GM23338 (cell line): ENCODE results near the gene LDHB. TPM values are rescaled to one million over a fixed set of nuclear protein-coding genes. Genes with fewer than 3 reads are reported as not detected.

ENCODE experiments used
- CREB1 ChIP-seq: fragments of 250-450 bp; sonication (Bioruptor Pico); IDR thresholded peaks from 2 replicates; pipeline ENCODE4 v1.5.0; 2020; ENCODE audit warnings: low read depth, mild to moderate bottlenecking, moderate library complexity
- JUNB ChIP-seq: IDR thresholded peaks from one replicate; pipeline ENCODE4 v1.6.1; 2016; ENCODE audit warnings: antibody characterized with exemption; ENCODE audit not compliant: unreplicated experiment
- NANOG ChIP-seq: IDR thresholded peaks from 2 replicates; pipeline ENCODE4 v1.6.1; 2016; ENCODE audit warnings: antibody characterized with exemption, borderline replicate concordance
- POLR2AphosphoS5 ChIP-seq: IDR thresholded peaks from 2 replicates; pipeline ENCODE4 v1.6.1; 2016; ENCODE audit warnings: antibody characterized with exemption, low read depth
- ZNF114 ChIP-seq: fragments of 250-450 bp; sonication (Bioruptor Pico); IDR thresholded peaks from 2 replicates; pipeline ENCODE4 v1.5.0; 2020; ENCODE audit warnings: mild to moderate bottlenecking, moderate library complexity
- ZNF331 ChIP-seq: fragments of 250-450 bp; sonication (Bioruptor Pico); IDR thresholded peaks from 2 replicates; pipeline ENCODE4 v1.5.0; 2020; ENCODE audit warnings: low read depth, mild to moderate bottlenecking, moderate library complexity
- polyA plus RNA-seq: library from polyadenylated mRNA; unstranded; fragments of >200 nt; fragmentation: Nextera tagmentation; extraction: Ambion mirVana; gene quantifications from 2 replicates; pipeline ENCODE4 v1.2.1, GENCODE V29; 2016
- total RNA-seq: library from RNA; depleted of rRNA; stranded (reverse); fragments of >200 nt; shearing (Covaris generic); gene quantifications from 2 replicates; pipeline ENCODE4 v1.2.3, GENCODE V29; 2014
- TF ChIP-seq, protein P1 (sequence below): fragments of 250-450 bp; sonication (Bioruptor Pico); IDR thresholded peaks from 2 replicates; pipeline ENCODE4 v1.5.0; 2020; ENCODE audit warnings: mild to moderate bottlenecking, moderate library complexity
- TF ChIP-seq, protein P2 (sequence below): IDR thresholded peaks from 2 replicates; pipeline ENCODE4 v1.6.1; 2016; ENCODE audit warnings: antibody characterized with exemption
- TF ChIP-seq, protein P3 (sequence below), 2 experiments: fragments of 200-600 bp in 1 of 2; sonication (generic) in 1 of 2; conservative IDR thresholded peaks; 2 replicates each; pipeline versions ENCODE4 v1.5.1 to v1.6.1; 2016 to 2017; ENCODE audit warnings: antibody characterized with exemption in 2 of 2, low read depth in 2 of 2, mild to moderate bottlenecking in 2 of 2, moderate library complexity in 1 of 2
- TF ChIP-seq, protein P4 (sequence below): IDR thresholded peaks from one replicate; pipeline ENCODE4 v1.6.1; 2018; ENCODE audit warnings: antibody characterized with exemption; ENCODE audit not compliant: unreplicated experiment

The LDHB gene
- total and polyA plus RNA-seq, 2 experiments from 2014 or later = 1,537 to 1,990 TPM

DNA sequence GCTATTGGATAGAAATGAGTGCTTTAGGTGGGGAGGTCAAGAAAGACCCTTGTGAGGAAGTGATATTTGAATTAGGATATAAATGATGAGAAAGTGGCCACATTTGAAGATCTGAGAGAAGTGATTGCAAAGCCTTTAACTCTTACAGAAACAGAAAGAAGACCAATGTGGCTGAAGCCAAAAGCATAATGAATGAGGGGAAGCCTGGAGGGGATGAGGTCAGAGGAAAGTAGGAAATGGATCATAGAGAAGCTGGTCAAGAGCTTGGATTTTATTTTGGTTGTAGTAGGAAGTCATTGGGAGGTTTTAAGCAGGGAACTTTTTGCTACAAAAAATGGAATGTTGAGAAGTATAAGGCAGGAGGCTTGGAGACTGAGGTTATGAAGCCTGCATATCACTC is 49.4 kb downstream of the LDHB start (continued):
- TF ChIP-seq, protein P1, sequence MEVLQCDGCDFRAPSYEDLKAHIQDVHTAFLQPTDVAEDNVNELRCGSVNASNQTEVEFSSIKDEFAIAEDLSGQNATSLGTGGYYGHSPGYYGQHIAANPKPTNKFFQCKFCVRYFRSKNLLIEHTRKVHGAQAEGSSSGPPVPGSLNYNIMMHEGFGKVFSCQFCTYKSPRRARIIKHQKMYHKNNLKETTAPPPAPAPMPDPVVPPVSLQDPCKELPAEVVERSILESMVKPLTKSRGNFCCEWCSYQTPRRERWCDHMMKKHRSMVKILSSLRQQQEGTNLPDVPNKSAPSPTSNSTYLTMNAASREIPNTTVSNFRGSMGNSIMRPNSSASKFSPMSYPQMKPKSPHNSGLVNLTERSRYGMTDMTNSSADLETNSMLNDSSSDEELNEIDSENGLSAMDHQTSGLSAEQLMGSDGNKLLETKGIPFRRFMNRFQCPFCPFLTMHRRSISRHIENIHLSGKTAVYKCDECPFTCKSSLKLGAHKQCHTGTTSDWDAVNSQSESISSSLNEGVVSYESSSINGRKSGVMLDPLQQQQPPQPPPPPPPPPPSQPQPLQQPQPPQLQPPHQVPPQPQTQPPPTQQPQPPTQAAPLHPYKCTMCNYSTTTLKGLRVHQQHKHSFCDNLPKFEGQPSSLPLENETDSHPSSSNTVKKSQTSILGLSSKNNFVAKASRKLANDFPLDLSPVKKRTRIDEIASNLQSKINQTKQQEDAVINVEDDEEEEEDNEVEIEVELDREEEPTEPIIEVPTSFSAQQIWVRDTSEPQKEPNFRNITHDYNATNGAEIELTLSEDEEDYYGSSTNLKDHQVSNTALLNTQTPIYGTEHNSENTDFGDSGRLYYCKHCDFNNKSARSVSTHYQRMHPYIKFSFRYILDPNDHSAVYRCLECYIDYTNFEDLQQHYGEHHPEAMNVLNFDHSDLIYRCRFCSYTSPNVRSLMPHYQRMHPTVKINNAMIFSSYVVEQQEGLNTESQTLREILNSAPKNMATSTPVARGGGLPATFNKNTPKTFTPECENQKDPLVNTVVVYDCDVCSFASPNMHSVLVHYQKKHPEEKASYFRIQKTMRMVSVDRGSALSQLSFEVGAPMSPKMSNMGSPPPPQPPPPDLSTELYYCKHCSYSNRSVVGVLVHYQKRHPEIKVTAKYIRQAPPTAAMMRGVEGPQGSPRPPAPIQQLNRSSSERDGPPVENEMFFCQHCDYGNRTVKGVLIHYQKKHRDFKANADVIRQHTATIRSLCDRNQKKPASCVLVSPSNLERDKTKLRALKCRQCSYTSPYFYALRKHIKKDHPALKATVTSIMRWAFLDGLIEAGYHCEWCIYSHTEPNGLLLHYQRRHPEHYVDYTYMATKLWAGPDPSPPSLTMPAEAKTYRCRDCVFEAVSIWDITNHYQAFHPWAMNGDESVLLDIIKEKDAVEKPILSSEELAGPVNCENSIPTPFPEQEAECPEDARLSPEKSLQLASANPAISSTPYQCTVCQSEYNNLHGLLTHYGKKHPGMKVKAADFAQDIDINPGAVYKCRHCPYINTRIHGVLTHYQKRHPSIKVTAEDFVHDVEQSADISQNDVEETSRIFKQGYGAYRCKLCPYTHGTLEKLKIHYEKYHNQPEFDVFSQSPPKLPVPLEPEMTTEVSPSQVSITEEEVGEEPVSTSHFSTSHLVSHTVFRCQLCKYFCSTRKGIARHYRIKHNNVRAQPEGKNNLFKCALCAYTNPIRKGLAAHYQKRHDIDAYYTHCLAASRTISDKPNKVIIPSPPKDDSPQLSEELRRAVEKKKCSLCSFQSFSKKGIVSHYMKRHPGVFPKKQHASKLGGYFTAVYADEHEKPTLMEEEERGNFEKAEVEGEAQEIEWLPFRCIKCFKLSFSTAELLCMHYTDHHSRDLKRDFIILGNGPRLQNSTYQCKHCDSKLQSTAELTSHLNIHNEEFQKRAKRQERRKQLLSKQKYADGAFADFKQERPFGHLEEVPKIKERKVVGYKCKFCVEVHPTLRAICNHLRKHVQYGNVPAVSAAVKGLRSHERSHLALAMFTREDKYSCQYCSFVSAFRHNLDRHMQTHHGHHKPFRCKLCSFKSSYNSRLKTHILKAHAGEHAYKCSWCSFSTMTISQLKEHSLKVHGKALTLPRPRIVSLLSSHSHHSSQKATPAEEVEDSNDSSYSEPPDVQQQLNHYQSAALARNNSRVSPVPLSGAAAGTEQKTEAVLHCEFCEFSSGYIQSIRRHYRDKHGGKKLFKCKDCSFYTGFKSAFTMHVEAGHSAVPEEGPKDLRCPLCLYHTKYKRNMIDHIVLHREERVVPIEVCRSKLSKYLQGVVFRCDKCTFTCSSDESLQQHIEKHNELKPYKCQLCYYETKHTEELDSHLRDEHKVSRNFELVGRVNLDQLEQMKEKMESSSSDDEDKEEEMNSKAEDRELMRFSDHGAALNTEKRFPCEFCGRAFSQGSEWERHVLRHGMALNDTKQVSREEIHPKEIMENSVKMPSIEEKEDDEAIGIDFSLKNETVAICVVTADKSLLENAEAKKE (CRISPR knock-in tag) = no peak
- TF ChIP-seq JUNB (no peak), CREB1 (CRISPR knock-in tag) (no peak), POLR2AphosphoS5 (no peak), ZNF114 (CRISPR knock-in tag) (no peak), NANOG (no peak), ZNF331 (CRISPR knock-in tag) (no peak)
- TF ChIP-seq, protein P2, sequence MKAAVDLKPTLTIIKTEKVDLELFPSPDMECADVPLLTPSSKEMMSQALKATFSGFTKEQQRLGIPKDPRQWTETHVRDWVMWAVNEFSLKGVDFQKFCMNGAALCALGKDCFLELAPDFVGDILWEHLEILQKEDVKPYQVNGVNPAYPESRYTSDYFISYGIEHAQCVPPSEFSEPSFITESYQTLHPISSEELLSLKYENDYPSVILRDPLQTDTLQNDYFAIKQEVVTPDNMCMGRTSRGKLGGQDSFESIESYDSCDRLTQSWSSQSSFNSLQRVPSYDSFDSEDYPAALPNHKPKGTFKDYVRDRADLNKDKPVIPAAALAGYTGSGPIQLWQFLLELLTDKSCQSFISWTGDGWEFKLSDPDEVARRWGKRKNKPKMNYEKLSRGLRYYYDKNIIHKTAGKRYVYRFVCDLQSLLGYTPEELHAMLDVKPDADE = no peak
- TF ChIP-seq, protein P3, sequence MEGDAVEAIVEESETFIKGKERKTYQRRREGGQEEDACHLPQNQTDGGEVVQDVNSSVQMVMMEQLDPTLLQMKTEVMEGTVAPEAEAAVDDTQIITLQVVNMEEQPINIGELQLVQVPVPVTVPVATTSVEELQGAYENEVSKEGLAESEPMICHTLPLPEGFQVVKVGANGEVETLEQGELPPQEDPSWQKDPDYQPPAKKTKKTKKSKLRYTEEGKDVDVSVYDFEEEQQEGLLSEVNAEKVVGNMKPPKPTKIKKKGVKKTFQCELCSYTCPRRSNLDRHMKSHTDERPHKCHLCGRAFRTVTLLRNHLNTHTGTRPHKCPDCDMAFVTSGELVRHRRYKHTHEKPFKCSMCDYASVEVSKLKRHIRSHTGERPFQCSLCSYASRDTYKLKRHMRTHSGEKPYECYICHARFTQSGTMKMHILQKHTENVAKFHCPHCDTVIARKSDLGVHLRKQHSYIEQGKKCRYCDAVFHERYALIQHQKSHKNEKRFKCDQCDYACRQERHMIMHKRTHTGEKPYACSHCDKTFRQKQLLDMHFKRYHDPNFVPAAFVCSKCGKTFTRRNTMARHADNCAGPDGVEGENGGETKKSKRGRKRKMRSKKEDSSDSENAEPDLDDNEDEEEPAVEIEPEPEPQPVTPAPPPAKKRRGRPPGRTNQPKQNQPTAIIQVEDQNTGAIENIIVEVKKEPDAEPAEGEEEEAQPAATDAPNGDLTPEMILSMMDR (conservative IDR thresholded peaks at IDR 0.05; ENCODE audit: low read depth in 2 of 2) = no peak
- TF ChIP-seq, protein P4, sequence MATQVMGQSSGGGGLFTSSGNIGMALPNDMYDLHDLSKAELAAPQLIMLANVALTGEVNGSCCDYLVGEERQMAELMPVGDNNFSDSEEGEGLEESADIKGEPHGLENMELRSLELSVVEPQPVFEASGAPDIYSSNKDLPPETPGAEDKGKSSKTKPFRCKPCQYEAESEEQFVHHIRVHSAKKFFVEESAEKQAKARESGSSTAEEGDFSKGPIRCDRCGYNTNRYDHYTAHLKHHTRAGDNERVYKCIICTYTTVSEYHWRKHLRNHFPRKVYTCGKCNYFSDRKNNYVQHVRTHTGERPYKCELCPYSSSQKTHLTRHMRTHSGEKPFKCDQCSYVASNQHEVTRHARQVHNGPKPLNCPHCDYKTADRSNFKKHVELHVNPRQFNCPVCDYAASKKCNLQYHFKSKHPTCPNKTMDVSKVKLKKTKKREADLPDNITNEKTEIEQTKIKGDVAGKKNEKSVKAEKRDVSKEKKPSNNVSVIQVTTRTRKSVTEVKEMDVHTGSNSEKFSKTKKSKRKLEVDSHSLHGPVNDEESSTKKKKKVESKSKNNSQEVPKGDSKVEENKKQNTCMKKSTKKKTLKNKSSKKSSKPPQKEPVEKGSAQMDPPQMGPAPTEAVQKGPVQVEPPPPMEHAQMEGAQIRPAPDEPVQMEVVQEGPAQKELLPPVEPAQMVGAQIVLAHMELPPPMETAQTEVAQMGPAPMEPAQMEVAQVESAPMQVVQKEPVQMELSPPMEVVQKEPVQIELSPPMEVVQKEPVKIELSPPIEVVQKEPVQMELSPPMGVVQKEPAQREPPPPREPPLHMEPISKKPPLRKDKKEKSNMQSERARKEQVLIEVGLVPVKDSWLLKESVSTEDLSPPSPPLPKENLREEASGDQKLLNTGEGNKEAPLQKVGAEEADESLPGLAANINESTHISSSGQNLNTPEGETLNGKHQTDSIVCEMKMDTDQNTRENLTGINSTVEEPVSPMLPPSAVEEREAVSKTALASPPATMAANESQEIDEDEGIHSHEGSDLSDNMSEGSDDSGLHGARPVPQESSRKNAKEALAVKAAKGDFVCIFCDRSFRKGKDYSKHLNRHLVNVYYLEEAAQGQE = no peak
